Activated T-helper 1 cell treated with anti-CD3 and anti-CD28 coated beads, Interleukin-12 subunit alpha, Interleukin-12 subunit beta, Interleukin-2, Interleukin-4 antibody, amounts not matched to agents 30 ng/mL and 10 ng/mL and 1 ng/mL, durations not matched to agents 14 hours and 24 hours and 36 hours (primary cell): ENCODE measurements around the gene ZNF491. TPM values are rescaled to one million over a fixed set of nuclear protein-coding genes. Genes with fewer than 3 reads are reported as not detected.
"Not testable (repeated sequence)": the region's sequence is repeated elsewhere in the genome, so short reads cannot be mapped to it uniquely, and the experiment has no call there.

Experiments used
- DNase-seq: peaks from one replicate; pipeline ENCODE4 v3.0.0; 2021; ENCODE audit warnings: low spot score
- H3K27ac Mint-ChIP-seq: one replicate; pipeline ENCODE4 v1.8.0; 2021; ENCODE audit warnings: mild to moderate bottlenecking, mixed read lengths
- H3K27me3 Mint-ChIP-seq: one replicate; pipeline ENCODE4 v1.8.0; 2022; ENCODE audit warnings: mild to moderate bottlenecking, moderate library complexity, mixed read lengths; ENCODE audit not compliant: insufficient read depth
- H3K36me3 Mint-ChIP-seq: one replicate; pipeline ENCODE4 v1.8.0; 2021; ENCODE audit warnings: low read depth, mixed read lengths
- H3K4me1 Mint-ChIP-seq: one replicate; pipeline ENCODE4 v1.8.0; 2021; ENCODE audit warnings: low read depth, mixed read lengths
- H3K4me3 Mint-ChIP-seq: one replicate; pipeline ENCODE4 v1.8.0; 2021; ENCODE audit warnings: mild to moderate bottlenecking, moderate library complexity, mixed read lengths
- H3K9me3 Mint-ChIP-seq: one replicate; pipeline ENCODE4 v1.8.0; 2021; ENCODE audit warnings: mixed read lengths
- intact Hi-C: fragments of 100-400 bp; cut with micrococcal nuclease; formaldehyde crosslinking; loops from one replicate; pipeline ENCODE4 v1.15.1; 2024
- total RNA-seq: library from RNA; stranded (reverse); gene quantifications from 2 replicates; pipeline ENCODE4 v1.2.3, GENCODE V29; 2022

The ZNF491 gene
- 0.54 and 0.56 TPM in 2 replicates for total RNA-seq

GRCh38 chr19:11798391-11799330 lies at the start of gene ZNF491:
ZNF491 (plus strand) TSS chr19:11798523; CDS start chr19:11805954, 7,431 bp downstream.
- intact Hi-C loops, result loop anchor here (1.0 to 5.0 kb wide), 3 partner anchors 16 to 359 kb away; partner anchors contain the start of genes ZNF440 and ZNF625
- Mint-ChIP-seq H3K4me1 (peaks cover 14% of the 10 kb centered on the region), H3K4me3 (peak within 1 kb of the TSS; percentile 78), H3K27me3 (no peaks in the 10 kb centered on the region), H3K9me3 (peaks cover 15% of the 10 kb centered on the region), H3K27ac (no peak within 1 kb of the TSS), H3K36me3 (no peaks in the 10 kb centered on the region)
- DNase-seq, result peak; percentile 63

- peaks cover 66% of the 10 kb centered on the region for H3K9me3 Mint-ChIP-seq
- H3K27me3 Mint-ChIP-seq, result peaks cover 3% of the 10 kb centered on the region
- no peaks in the 10 kb centered on the region for H3K4me1 Mint-ChIP-seq
- no peak for DNase-seq
- H3K4me3 Mint-ChIP-seq, result no peak overlapping the region
- no peak overlapping the region for H3K27ac Mint-ChIP-seq
- intact Hi-C loops, result no loop called here
- H3K36me3 Mint-ChIP-seq, result peaks cover 1% of the 10 kb centered on the region
Measured at GRCh38 chr19:11749751-11750150, 48.6 kb upstream of the ZNF491 start.

- H3K36me3 Mint-ChIP-seq, result peaks cover 8% of the 10 kb centered on the region
- H3K27me3 Mint-ChIP-seq, result peaks cover 3% of the 10 kb centered on the region
- no peak overlapping the region for H3K4me3 Mint-ChIP-seq
- H3K27ac Mint-ChIP-seq, result no peak overlapping the region
- no peaks in the 10 kb centered on the region for H3K4me1 Mint-ChIP-seq
- no peak for DNase-seq
- peaks cover 75% of the 10 kb centered on the region for H3K9me3 Mint-ChIP-seq
- intact Hi-C loops, result no loop called here
Measured at GRCh38 chr19:11752244-11752736, 46.0 kb upstream of the ZNF491 start.

- Mint-ChIP-seq H3K9me3 (peaks cover 66% of the 10 kb centered on the region), H3K27ac (no peak overlapping the region), H3K36me3 (peaks cover 8% of the 10 kb centered on the region), H3K4me3 (no peak overlapping the region), H3K4me1 (no peaks in the 10 kb centered on the region), H3K27me3 (peaks cover 3% of the 10 kb centered on the region)
- no peak for DNase-seq
- intact Hi-C loops, result no loop called here
Measured at GRCh38 chr19:11754663-11755062, 43.7 kb upstream of the ZNF491 start.

GRCh38 chr19:11756965-11757364 lies 41.4 kb upstream of the ZNF491 start:
- Mint-ChIP-seq H3K4me1 (no peaks in the 10 kb centered on the region), H3K9me3 (peaks cover 56% of the 10 kb centered on the region), H3K36me3 (peaks cover 8% of the 10 kb centered on the region), H3K27me3 (no peaks in the 10 kb centered on the region), H3K27ac (no peak overlapping the region), H3K4me3 (no peak overlapping the region)
- no peak for DNase-seq
- intact Hi-C loops, result no loop called here

- intact Hi-C loops, result no loop called here
- Mint-ChIP-seq H3K27ac (no peak overlapping the region), H3K4me1 (no peaks in the 10 kb centered on the region), H3K27me3 (no peaks in the 10 kb centered on the region), H3K36me3 (peaks cover 8% of the 10 kb centered on the region), H3K4me3 (no peak overlapping the region), H3K9me3 (peaks cover 58% of the 10 kb centered on the region)
- DNase-seq, result no peak
Measured at GRCh38 chr19:11759805-11760204, 38.5 kb upstream of the ZNF491 start.

- H3K9me3 Mint-ChIP-seq, result peaks cover 40% of the 10 kb centered on the region
- H3K4me1 Mint-ChIP-seq, result peaks cover 8% of the 10 kb centered on the region
Measured at GRCh38 chr19:11763117-11763516, 35.2 kb upstream of the ZNF491 start.

GRCh38 chr19:11763611-11764010 lies 34.7 kb upstream of the ZNF491 start:
- Mint-ChIP-seq H3K9me3 (peaks cover 43% of the 10 kb centered on the region), H3K4me1 (peaks cover 11% of the 10 kb centered on the region), H3K27ac (no peak overlapping the region), H3K36me3 (peaks cover 4% of the 10 kb centered on the region), H3K4me3 (no peak overlapping the region), H3K27me3 (no peaks in the 10 kb centered on the region)
- intact Hi-C loops, result no loop called here
- DNase-seq, result no peak

More at GRCh38 chr19:11763117-11763516, 35.2 kb upstream of the ZNF491 start:
- Mint-ChIP-seq H3K27ac (no peak overlapping the region), H3K36me3 (peaks cover 3% of the 10 kb centered on the region), H3K4me3 (no peak overlapping the region), H3K27me3 (no peaks in the 10 kb centered on the region)
- intact Hi-C loops, result no loop called here
- no peak for DNase-seq

- intact Hi-C loops, result loop anchor here (1.0 to 2.0 kb wide), 4 partner anchors 28 to 170 kb away; partner anchors contain the start of genes ZNF440 and ZNF627
- Mint-ChIP-seq H3K36me3 (peaks cover 16% of the 10 kb centered on the region), H3K4me3 (peak within 1 kb of the TSS; percentile 95), H3K4me1 (peaks cover 11% of the 10 kb centered on the region), H3K27me3 (no peaks in the 10 kb centered on the region), H3K9me3 (peaks cover 53% of the 10 kb centered on the region), H3K27ac (peak within 1 kb of the TSS; percentile 95)
- peak; percentile 87 for DNase-seq
Measured at GRCh38 chr19:11766597-11767591, 31.4 kb upstream of the ZNF491 start, which contains the start of gene ZNF441. ZNF441 (plus strand) TSS chr19:11767000; CDS start chr19:11767194, 194 bp downstream.

- peaks cover 11% of the 10 kb centered on the region for H3K4me1 Mint-ChIP-seq
- peaks cover 52% of the 10 kb centered on the region for H3K9me3 Mint-ChIP-seq
- no peak for DNase-seq
- H3K4me3 Mint-ChIP-seq, result peak overlapping the region; percentile 95
- H3K36me3 Mint-ChIP-seq, result peaks cover 21% of the 10 kb centered on the region
- no peaks in the 10 kb centered on the region for H3K27me3 Mint-ChIP-seq
- intact Hi-C loops, result loop anchor here (1.0 to 2.0 kb wide), 4 partner anchors 28 to 170 kb away; partner anchors contain the start of genes ZNF440 and ZNF627
- H3K27ac Mint-ChIP-seq, result peak overlapping the region; percentile 75
Measured at GRCh38 chr19:11767633-11768133, 30.6 kb upstream of the ZNF491 start.

GRCh38 chr19:11769995-11770394 lies 28.3 kb upstream of the ZNF491 start:
- Mint-ChIP-seq H3K9me3 (peaks cover 53% of the 10 kb centered on the region), H3K36me3 (peaks cover 21% of the 10 kb centered on the region), H3K27me3 (no peaks in the 10 kb centered on the region), H3K27ac (no peak overlapping the region), H3K4me1 (peaks cover 11% of the 10 kb centered on the region), H3K4me3 (no peak overlapping the region)
- no peak for DNase-seq
- intact Hi-C loops, result no loop called here

- intact Hi-C loops, H3K27ac Mint-ChIP-seq, H3K27me3 Mint-ChIP-seq, DNase-seq, H3K4me3 Mint-ChIP-seq, H3K4me1 Mint-ChIP-seq: not testable (repeated sequence)
- peaks cover 57% of the 10 kb centered on the region for H3K9me3 Mint-ChIP-seq
- peaks cover 24% of the 10 kb centered on the region for H3K36me3 Mint-ChIP-seq
Measured at GRCh38 chr19:11771520-11771919, 26.8 kb upstream of the ZNF491 start.
